HEK293 (cell line): ENCODE data around the gene BEST2.
A peak's percentile ranks its signal among the peaks of the same experiment; 100 is the strongest.

Source experiments
- CTCF ChIA-PET: fragments of 350-600 bp; formaldehyde crosslinking; extraction: SDS; loops from one replicate; lab custom pipeline; 2021; ENCODE audit warnings: antibody characterized with exemption; lab: Yijun Ruan, JAX
- POLR2A ChIA-PET: fragments of 300-600 bp; formaldehyde crosslinking; extraction: SDS; loops from one replicate; lab custom pipeline; 2020; ENCODE audit warnings: antibody characterized with exemption, inconsistent platforms; lab: Yijun Ruan, JAX
- H3K27ac ChIP-seq: fragments of 200-500 bp; sonication (Bioruptor generic); 2 replicates; pipeline ENCODE4 v1.5.1; 2014; ENCODE audit warnings: low read depth, low read length, control low read depth, inconsistent platforms; ENCODE audit errors: extremely low read depth
- H3K36me3 ChIP-seq, 2 experiments: fragments of 200-500 bp in 1 of 2; sonication (Bioruptor generic) in 1 of 2; 1 replicate in 1 of 2; 2 replicates in 1 of 2; pipeline ENCODE4 v1.5.1; 2014 to 2017; ENCODE audit warnings: inconsistent platforms in 2 of 2, low read length in 2 of 2; ENCODE audit not compliant: control insufficient read depth in 2 of 2, insufficient read depth in 1 of 2
- H3K4me1 ChIP-seq: fragments of 200-500 bp; sonication (Bioruptor generic); 2 replicates; pipeline ENCODE4 v1.5.1; 2014; ENCODE audit warnings: mild to moderate bottlenecking, low read length, inconsistent platforms; ENCODE audit not compliant: control insufficient read depth, insufficient read depth
- H3K4me3 ChIP-seq: 2 replicates; pipeline ENCODE4 v1.5.1; 2011; ENCODE audit warnings: low read depth, mild to moderate bottlenecking, control low read depth, low read length, moderate library complexity
- H3K9me3 ChIP-seq: fragments of 200-500 bp; sonication (Bioruptor generic); 2 replicates; pipeline ENCODE4 v1.5.1; 2014; ENCODE audit warnings: low read depth, low read length, inconsistent platforms; ENCODE audit not compliant: control insufficient read depth, insufficient read depth
- ZBTB17 ChIP-seq: fragments of 450-650 bp; formaldehyde crosslinking; IDR thresholded peaks from 2 replicates; pipeline ENCODE4 v1.5.1; 2016; ENCODE audit warnings: missing biosample characterization, missing genetic modification characterization
- ZBTB20 ChIP-seq: fragments of 450-650 bp; formaldehyde crosslinking; IDR thresholded peaks from 2 replicates; pipeline ENCODE4 v1.5.1; 2016; ENCODE audit warnings: missing biosample characterization, missing genetic modification characterization
- ZFP69B ChIP-seq: fragments of 450-650 bp; formaldehyde crosslinking; IDR thresholded peaks from 2 replicates; pipeline ENCODE4 v1.5.1; 2016; ENCODE audit warnings: missing biosample characterization, missing genetic modification characterization
- ZIC2 ChIP-seq: fragments of 450-650 bp; formaldehyde crosslinking; IDR thresholded peaks from 2 replicates; pipeline ENCODE4 v1.5.1; 2016; ENCODE audit warnings: missing biosample characterization, missing genetic modification characterization
- ZNF132 ChIP-seq: fragments of 450-650 bp; formaldehyde crosslinking; IDR thresholded peaks from 2 replicates; pipeline ENCODE4 v1.5.1; 2017; ENCODE audit warnings: missing biosample characterization, missing genetic modification characterization, borderline replicate concordance
- ZNF23 ChIP-seq: fragments of 450-650 bp; formaldehyde crosslinking; IDR thresholded peaks from 2 replicates; pipeline ENCODE4 v1.5.1; 2016; ENCODE audit warnings: missing biosample characterization, missing genetic modification characterization, borderline replicate concordance
- ZNF292 ChIP-seq: fragments of 450-650 bp; formaldehyde crosslinking; IDR thresholded peaks from 2 replicates; pipeline ENCODE4 v1.5.1; 2016; ENCODE audit warnings: low read depth, missing biosample characterization, missing genetic modification characterization, borderline replicate concordance
- ZNF350 ChIP-seq: fragments of 450-650 bp; formaldehyde crosslinking; IDR thresholded peaks from 2 replicates; pipeline ENCODE4 v1.5.0; 2017; ENCODE audit warnings: missing biosample characterization, mild to moderate bottlenecking, missing genetic modification characterization
- ZNF416 ChIP-seq: fragments of 450-650 bp; formaldehyde crosslinking; IDR thresholded peaks from 2 replicates; pipeline ENCODE4 v1.5.1; 2016; ENCODE audit warnings: missing biosample characterization, missing genetic modification characterization
- ZNF747 ChIP-seq: fragments of 450-650 bp; formaldehyde crosslinking; IDR thresholded peaks from 2 replicates; pipeline ENCODE4 v1.5.1; 2016; ENCODE audit warnings: missing biosample characterization, missing genetic modification characterization
- ZNF76 ChIP-seq: fragments of 450-650 bp; formaldehyde crosslinking; IDR thresholded peaks from 2 replicates; pipeline ENCODE4; 2016; ENCODE audit warnings: low read depth, missing biosample characterization, missing genetic modification characterization, borderline replicate concordance
- TF ChIP-seq, protein P1 (sequence below): fragments of 450-650 bp; formaldehyde crosslinking; IDR thresholded peaks from 2 replicates; pipeline ENCODE4 v1.5.1; 2016; ENCODE audit warnings: missing biosample characterization, missing genetic modification characterization
- TF ChIP-seq, protein P2 (sequence below): fragments of 450-650 bp; formaldehyde crosslinking; IDR thresholded peaks from 2 replicates; pipeline ENCODE4 v1.5.1; 2016; ENCODE audit warnings: missing biosample characterization, missing genetic modification characterization
- TF ChIP-seq, protein P3 (sequence below): fragments of 450-650 bp; formaldehyde crosslinking; IDR thresholded peaks from 2 replicates; pipeline ENCODE4 v1.5.1; 2017; ENCODE audit warnings: missing biosample characterization, mild to moderate bottlenecking, missing genetic modification characterization, moderate library complexity
- TF ChIP-seq, protein P4 (sequence below): IDR thresholded peaks from 2 replicates; pipeline ENCODE4 v1.6.1; 2011; ENCODE audit warnings: mild to moderate bottlenecking, low read depth, low read length, borderline replicate concordance
- TF ChIP-seq, protein P5 (sequence below): fragments of 450-650 bp; formaldehyde crosslinking; IDR thresholded peaks from 2 replicates; pipeline ENCODE4 v1.5.1; 2016; ENCODE audit warnings: missing biosample characterization, missing genetic modification characterization
- TF ChIP-seq, protein P6 (sequence below): fragments of 450-650 bp; formaldehyde crosslinking; IDR thresholded peaks from 2 replicates; pipeline ENCODE4 v1.5.1; 2016; ENCODE audit warnings: missing biosample characterization, missing genetic modification characterization

Gene BEST2

DNA sequence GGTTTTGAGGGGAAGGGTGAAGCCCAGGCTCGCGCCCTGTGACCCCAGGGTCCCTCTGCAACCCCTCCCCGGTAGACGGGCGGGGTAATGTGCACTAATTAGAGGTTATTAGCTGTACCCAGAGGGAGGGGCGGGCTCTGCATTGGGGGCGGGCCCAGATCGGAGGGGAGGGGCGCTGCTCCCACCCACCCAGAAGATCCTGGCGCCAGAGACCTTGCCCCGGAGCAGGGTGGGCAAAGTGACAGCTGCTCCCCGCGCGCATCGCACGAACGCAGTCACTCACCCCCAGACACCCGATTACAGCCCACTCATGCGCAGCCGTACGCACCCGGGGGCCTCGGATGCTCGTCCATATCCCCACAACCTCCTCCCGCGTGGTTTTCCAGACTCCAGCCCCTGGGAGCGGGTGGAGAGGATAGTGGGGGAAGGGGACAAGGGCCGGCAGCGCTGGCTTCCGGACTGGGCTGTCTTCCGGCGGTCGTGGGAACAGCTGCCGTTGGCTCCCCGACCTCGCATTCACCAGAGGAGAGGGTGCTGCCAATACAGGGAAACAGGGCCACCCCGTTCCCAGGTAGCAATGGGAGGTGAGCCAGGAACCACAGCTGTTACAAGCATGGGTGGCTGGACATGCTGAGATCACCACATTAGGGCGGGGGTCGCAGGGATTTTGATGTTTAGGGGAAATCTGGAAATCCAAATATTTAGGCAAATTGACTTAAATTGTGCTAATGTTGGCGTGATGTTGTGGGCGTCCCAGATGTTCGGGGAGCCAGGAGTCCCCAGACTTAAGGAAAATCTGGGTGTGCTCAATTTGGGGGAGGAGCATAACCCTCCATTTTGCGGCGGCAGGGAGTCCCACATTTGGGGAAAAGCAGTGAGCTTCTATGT, 26.7 kb downstream of the BEST2 start (continued):
- TF ChIP-seq ZBTB20 (tag by site-specific recombination), result peak; percentile 65
- TF ChIP-seq, protein P1, sequence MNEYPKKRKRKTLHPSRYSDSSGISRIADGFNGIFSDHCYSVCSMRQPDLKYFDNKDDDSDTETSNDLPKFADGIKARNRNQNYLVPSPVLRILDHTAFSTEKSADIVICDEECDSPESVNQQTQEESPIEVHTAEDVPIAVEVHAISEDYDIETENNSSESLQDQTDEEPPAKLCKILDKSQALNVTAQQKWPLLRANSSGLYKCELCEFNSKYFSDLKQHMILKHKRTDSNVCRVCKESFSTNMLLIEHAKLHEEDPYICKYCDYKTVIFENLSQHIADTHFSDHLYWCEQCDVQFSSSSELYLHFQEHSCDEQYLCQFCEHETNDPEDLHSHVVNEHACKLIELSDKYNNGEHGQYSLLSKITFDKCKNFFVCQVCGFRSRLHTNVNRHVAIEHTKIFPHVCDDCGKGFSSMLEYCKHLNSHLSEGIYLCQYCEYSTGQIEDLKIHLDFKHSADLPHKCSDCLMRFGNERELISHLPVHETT, result 0 out of 2 replicates have a peak, but pooled peaks have one; percentile 12

DNA sequence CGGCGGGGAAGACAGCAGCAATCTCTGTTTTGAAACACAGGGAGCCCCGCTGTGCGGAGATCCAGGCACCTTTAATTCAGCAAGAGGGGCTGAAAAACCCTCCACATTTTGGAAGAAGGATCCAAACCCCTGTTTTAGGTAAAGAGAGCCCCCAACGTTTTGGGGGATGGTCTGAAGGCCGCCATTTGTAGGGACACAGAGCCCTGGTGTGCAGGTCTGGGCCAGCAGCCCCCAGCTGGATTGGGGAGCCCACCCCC, 27.2 kb downstream of the BEST2 start:
- Histone ChIP-seq H3K36me3 (no peaks in the 10 kb centered on the region), H3K4me1 (peaks cover 6% of the 10 kb centered on the region; the same call in 1 of the 2 replicates), H3K27ac (no peak overlapping the region), H3K4me3 (no peak overlapping the region), H3K9me3 (no peaks in the 10 kb centered on the region)
- CTCF ChIA-PET, result interaction anchor here (0.7 to 11.4 kb wide), 9 partner anchors 13 to 243 kb away, joined by 3 to 234 read pairs (median 5); partner anchors contain the start of genes JUNB, PRDX2 and THSD8
- POLR2A ChIA-PET, result interaction anchor here (3.3 kb wide), 1 partner anchor 14 kb away, joined by 42 read pairs; the partner anchor contains the start of gene JUNB
- TF ChIP-seq ZNF23 (tag by site-specific recombination), result no peak
- TF ChIP-seq, protein P2, sequence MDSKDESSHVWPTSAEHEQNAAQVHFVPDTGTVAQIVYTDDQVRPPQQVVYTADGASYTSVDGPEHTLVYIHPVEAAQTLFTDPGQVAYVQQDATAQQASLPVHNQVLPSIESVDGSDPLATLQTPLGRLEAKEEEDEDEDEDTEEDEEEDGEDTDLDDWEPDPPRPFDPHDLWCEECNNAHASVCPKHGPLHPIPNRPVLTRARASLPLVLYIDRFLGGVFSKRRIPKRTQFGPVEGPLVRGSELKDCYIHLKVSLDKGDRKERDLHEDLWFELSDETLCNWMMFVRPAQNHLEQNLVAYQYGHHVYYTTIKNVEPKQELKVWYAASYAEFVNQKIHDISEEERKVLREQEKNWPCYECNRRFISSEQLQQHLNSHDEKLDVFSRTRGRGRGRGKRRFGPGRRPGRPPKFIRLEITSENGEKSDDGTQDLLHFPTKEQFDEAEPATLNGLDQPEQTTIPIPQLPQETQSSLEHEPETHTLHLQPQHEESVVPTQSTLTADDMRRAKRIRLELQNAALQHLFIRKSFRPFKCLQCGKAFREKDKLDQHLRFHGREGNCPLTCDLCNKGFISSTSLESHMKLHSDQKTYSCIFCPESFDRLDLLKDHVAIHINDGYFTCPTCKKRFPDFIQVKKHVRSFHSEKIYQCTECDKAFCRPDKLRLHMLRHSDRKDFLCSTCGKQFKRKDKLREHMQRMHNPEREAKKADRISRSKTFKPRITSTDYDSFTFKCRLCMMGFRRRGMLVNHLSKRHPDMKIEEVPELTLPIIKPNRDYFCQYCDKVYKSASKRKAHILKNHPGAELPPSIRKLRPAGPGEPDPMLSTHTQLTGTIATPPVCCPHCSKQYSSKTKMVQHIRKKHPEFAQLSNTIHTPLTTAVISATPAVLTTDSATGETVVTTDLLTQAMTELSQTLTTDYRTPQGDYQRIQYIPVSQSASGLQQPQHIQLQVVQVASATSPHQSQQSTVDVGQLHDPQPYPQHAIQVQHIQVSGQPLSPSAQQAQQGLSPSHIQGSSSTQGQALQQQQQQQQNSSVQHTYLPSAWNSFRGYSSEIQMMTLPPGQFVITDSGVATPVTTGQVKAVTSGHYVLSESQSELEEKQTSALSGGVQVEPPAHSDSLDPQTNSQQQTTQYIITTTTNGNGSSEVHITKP, result peak; percentile 89
- TF ChIP-seq ZNF416 (tag by site-specific recombination), result no peak

DNA sequence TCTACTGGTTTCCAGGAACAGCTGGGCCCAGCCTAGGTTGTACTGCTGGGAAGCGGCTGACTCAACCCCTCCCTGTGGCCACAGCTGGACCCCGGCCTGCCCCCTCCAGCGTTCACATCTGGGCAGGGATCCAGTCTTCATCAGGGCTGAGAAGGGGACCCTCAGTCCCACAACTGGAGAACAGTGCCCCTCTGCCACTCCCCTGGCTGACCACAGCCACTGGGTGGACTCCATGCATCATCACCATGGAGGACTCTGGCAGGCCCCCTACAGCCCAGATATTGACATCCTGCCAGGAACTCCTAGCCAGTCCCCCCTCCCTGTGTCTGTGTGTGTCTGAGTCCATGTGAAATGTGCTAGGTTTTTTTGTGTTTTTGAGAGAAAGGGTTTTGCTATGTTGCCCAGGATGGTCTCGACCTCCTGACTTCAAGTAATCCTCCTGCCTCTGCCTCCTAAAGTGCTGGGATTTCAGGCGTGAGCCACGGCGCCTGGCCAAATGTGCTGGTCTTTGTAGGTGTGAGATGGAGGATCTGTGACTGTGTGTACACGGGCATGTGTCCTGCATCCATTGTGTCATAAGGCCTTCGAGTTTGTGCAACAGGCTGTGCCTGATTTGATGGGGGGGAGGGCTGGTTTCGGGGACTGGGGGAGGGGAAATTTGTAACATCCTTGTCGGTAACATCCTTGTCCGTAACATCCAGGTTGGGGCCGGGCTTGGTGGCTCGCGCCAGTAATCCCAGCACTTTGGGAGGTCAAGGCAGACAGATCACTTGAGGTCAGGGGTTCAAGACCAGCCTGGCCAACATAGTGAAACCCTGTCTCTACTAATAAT, 27.8 kb downstream of the BEST2 start:
- ChIA-PET POLR2A (interaction anchor here (3.3 kb wide), 1 partner anchor 13 kb away, joined by 42 read pairs; the partner anchor contains the start of gene JUNB), CTCF (interaction anchor here (0.7 to 11.4 kb wide), 5 partner anchors 14 to 59 kb away, joined by 3 to 234 read pairs (median 14); partner anchors contain the start of genes JUNB, PRDX2 and THSD8)
- Histone ChIP-seq H3K4me1 (peaks cover 6% of the 10 kb centered on the region; the same call in 1 of the 2 replicates), H3K9me3 (no peaks in the 10 kb centered on the region), H3K4me3 (no peak overlapping the region), H3K36me3 (no peaks in the 10 kb centered on the region), H3K27ac (no peak overlapping the region)
- no peak for TF ChIP-seq ZNF132
- no peak for TF ChIP-seq ZNF76 (tag by site-specific recombination)
- no peak for TF ChIP-seq ZNF747 (tag by site-specific recombination)
- TF ChIP-seq, protein P3, sequence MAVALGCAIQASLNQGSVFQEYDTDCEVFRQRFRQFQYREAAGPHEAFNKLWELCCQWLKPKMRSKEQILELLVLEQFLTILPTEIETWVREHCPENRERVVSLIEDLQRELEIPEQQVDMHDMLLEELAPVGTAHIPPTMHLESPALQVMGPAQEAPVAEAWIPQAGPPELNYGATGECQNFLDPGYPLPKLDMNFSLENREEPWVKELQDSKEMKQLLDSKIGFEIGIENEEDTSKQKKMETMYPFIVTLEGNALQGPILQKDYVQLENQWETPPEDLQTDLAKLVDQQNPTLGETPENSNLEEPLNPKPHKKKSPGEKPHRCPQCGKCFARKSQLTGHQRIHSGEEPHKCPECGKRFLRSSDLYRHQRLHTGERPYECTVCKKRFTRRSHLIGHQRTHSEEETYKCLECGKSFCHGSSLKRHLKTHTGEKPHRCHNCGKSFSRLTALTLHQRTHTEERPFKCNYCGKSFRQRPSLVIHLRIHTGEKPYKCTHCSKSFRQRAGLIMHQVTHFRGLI (tag by site-specific recombination), result no peak
- no peak for TF ChIP-seq ZNF292
- no peak for TF ChIP-seq ZBTB17 (tag by site-specific recombination)
- TF ChIP-seq, protein P4, sequence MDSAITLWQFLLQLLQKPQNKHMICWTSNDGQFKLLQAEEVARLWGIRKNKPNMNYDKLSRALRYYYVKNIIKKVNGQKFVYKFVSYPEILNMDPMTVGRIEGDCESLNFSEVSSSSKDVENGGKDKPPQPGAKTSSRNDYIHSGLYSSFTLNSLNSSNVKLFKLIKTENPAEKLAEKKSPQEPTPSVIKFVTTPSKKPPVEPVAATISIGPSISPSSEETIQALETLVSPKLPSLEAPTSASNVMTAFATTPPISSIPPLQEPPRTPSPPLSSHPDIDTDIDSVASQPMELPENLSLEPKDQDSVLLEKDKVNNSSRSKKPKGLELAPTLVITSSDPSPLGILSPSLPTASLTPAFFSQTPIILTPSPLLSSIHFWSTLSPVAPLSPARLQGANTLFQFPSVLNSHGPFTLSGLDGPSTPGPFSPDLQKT, result no peak
- TF ChIP-seq ZFP69B (tag by site-specific recombination), result no peak
- peak; percentile 80 for TF ChIP-seq ZIC2
- no peak for TF ChIP-seq ZNF350 (tag by site-specific recombination)
- TF ChIP-seq, protein P5, sequence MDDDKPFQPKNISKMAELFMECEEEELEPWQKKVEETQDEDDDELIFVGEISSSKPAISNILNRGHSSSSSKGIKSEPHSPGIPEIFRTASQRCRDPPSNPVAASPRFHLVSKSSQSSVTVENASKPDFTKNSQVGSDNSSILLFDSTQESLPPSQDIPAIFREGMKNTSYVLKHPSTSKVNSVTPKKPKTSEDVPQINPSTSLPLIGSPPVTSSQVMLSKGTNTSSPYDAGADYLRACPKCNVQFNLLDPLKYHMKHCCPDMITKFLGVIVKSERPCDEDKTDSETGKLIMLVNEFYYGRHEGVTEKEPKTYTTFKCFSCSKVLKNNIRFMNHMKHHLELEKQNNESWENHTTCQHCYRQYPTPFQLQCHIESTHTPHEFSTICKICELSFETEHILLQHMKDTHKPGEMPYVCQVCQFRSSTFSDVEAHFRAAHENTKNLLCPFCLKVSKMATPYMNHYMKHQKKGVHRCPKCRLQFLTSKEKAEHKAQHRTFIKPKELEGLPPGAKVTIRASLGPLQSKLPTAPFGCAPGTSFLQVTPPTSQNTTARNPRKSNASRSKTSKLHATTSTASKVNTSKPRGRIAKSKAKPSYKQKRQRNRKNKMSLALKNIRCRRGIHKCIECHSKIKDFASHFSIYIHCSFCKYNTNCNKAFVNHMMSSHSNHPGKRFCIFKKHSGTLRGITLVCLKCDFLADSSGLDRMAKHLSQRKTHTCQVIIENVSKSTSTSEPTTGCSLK (tag by site-specific recombination), result no peak
- TF ChIP-seq, protein P6, sequence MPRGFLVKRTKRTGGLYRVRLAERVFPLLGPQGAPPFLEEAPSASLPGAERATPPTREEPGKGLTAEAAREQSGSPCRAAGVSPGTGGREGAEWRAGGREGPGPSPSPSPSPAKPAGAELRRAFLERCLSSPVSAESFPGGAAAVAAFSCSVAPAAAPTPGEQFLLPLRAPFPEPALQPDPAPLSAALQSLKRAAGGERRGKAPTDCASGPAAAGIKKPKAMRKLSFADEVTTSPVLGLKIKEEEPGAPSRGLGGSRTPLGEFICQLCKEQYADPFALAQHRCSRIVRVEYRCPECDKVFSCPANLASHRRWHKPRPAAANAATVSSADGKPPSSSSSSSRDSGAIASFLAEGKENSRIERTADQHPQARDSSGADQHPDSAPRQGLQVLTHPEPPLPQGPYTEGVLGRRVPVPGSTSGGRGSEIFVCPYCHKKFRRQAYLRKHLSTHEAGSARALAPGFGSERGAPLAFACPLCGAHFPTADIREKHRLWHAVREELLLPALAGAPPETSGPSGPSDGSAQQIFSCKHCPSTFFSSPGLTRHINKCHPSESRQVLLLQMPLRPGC (tag by site-specific recombination), result no peak
- TF ChIP-seq ZNF416 (tag by site-specific recombination), result no peak
